ENCODE measurements around the gene DNAJB9.
A peak's percentile ranks its signal among the peaks of the same experiment; 100 is the strongest.

DNAJB9 gene

DNA sequence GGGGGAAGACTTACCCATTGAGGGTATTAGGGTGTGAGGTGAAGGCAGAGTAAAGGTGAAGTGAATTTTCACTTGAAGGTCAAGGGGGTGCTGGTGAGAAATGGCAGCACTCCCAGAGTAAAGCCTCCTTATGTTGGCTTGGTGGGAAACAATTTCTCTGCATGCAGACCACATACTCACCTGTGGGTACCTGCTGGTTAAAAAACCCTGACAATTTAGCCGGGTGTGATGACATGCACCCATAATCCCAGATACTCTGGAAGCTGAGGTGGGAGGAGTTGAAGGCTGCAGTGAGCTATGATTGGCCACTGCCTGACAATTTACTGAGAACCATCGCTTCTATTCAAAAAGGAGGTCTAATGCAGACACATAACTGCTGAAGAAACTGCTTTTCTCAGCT lies 5.5 kb downstream of the DNAJB9 start:
- no peak for ATAC-seq (replicated peaks; ENCODE audit: extremely low read depth, poor library complexity, severe bottlenecking)
- peaks cover 40% of the 10 kb centered on the region for H3K4me1 Mint-ChIP-seq
- H3K27ac Mint-ChIP-seq (ENCODE audit: low read depth) = peak overlapping the region; percentile 60
- DNase-seq (ENCODE audit: low spot score in 2 of 2) = no peak
- H3K27me3 Mint-ChIP-seq = no peaks in the 10 kb centered on the region
- no peaks in the 10 kb centered on the region for H3K9me3 Mint-ChIP-seq
- H3K4me3 Mint-ChIP-seq = no peak overlapping the region
- H3K36me3 Mint-ChIP-seq (ENCODE audit: insufficient read depth) = peaks cover 37% of the 10 kb centered on the region

DNA sequence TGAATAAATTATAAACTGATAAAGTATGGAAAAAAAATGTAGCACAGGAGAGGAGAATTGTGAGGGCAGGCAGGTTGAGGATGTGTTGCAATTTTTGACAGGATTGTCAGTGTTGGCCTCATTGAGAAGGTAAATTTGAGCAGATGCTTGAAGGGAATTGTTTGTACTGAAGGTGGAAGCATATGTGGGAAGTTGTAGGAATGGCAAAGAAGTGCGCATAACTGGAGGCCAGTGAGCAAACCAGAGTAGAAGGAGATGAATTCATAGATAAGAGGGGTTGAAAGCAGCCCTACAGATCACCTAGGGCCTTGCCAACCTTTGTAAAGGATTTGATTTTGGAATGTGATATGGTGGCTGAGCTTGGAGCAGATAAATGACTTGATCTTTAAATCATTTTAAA lies 6.4 kb downstream of the DNAJB9 start:
- Mint-ChIP-seq H3K9me3 (no peaks in the 10 kb centered on the region), H3K27me3 (no peaks in the 10 kb centered on the region), H3K36me3 (ENCODE audit: insufficient read depth) (peaks cover 32% of the 10 kb centered on the region), H3K4me1 (peaks cover 30% of the 10 kb centered on the region), H3K27ac (ENCODE audit: low read depth) (peak overlapping the region; percentile 25), H3K4me3 (no peak overlapping the region)
- DNase-seq (ENCODE audit: low spot score in 2 of 2) (no peak), ATAC-seq (replicated peaks; ENCODE audit: extremely low read depth, poor library complexity, severe bottlenecking) (no peak)

DNA sequence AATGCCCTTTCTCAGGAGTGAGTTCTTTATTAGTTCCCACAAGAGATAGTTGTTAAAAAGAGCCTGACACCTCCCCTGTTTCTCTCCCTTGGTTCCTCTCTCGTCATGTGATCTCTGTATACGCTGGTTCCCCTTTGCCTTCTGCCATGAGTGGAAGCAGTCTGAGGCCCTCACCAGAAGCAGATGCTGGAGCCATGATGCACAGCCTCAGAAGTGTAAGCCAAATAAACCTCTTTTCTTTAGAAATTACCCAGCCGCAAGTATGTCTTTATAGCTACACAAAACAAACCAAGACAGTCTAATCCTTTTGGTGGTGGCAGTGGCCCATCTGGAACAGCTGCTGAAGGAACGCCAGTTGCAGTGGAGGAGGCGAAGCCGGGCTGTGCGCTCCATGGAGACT lies 9.3 kb downstream of the DNAJB9 start:
- no peak overlapping the region for H3K27ac Mint-ChIP-seq (ENCODE audit: low read depth)
- H3K27me3 Mint-ChIP-seq = no peaks in the 10 kb centered on the region
- H3K9me3 Mint-ChIP-seq = no peaks in the 10 kb centered on the region
- peaks cover 17% of the 10 kb centered on the region for H3K4me1 Mint-ChIP-seq
- DNase-seq (ENCODE audit: low spot score in 2 of 2) = no peak
- peaks cover 13% of the 10 kb centered on the region for H3K36me3 Mint-ChIP-seq (ENCODE audit: insufficient read depth)
- ATAC-seq (replicated peaks; ENCODE audit: extremely low read depth, poor library complexity, severe bottlenecking) = no peak
- H3K4me3 Mint-ChIP-seq = no peak overlapping the region

GRCh38 chr7:108580298-108580697 lies 10.6 kb downstream of the DNAJB9 start:
- DNase-seq (ENCODE audit: low spot score in 2 of 2) (no peak), ATAC-seq (replicated peaks; ENCODE audit: extremely low read depth, poor library complexity, severe bottlenecking) (no peak)
- Mint-ChIP-seq H3K4me1 (peaks cover 13% of the 10 kb centered on the region), H3K27me3 (no peaks in the 10 kb centered on the region), H3K27ac (ENCODE audit: low read depth) (no peak overlapping the region), H3K4me3 (no peak overlapping the region), H3K9me3 (no peaks in the 10 kb centered on the region), H3K36me3 (ENCODE audit: insufficient read depth) (peaks cover 4% of the 10 kb centered on the region)

DNA sequence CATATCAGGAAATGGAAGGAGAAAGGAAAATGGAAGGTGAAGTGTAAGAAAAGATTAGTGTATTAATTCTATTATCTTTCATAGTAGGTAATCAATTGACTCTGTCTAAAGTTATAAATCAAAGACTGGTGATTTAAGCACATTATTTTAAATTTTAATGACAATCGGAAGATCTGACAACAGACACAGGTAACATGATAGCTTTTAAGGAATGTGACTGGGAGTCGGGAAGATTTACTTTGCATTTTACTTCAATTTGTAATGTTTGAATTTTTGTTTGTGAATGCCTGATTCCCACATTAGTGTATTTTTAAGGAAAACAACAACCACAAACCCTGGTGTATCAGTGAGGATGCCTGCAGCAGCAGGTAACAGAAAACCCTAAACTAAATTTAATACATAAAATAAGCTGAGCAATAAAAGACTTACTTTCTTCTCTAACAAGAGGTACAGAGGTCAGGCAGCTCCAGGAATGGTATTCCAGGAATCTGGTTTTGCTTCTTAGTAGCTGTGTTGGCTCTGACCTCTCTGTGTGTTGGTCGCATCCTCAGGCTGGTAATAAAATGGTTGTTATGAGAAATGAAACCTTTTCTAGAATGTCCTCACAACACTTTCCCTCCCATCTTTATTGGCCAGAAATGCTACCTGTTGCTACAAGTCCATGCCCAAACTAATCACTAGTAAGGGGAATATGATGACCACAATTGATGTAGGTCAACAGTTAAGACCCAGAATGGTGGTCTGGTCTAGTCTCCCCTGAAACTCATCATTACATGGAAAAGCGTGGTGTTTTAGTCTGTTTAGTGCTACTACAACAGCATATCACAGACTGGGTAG lies 12.2 kb downstream of the DNAJB9 start:
- H3K27ac Mint-ChIP-seq (ENCODE audit: low read depth) = no peak overlapping the region
- DNase-seq (ENCODE audit: low spot score in 2 of 2) (no peak), ATAC-seq (replicated peaks; ENCODE audit: extremely low read depth, poor library complexity, severe bottlenecking) (no peak)
- H3K27me3 Mint-ChIP-seq = no peaks in the 10 kb centered on the region
- peaks cover 2% of the 10 kb centered on the region for H3K36me3 Mint-ChIP-seq (ENCODE audit: insufficient read depth)
- H3K9me3 Mint-ChIP-seq = no peaks in the 10 kb centered on the region
- H3K4me3 Mint-ChIP-seq = no peak overlapping the region
- peaks cover 1% of the 10 kb centered on the region for H3K4me1 Mint-ChIP-seq

GRCh38 chr7:108584211-108584610 lies 14.5 kb downstream of the DNAJB9 start:
- no peak for ATAC-seq (replicated peaks; ENCODE audit: extremely low read depth, poor library complexity, severe bottlenecking)
- Mint-ChIP-seq H3K4me3 (no peak overlapping the region), H3K9me3 (no peaks in the 10 kb centered on the region)

DNA sequence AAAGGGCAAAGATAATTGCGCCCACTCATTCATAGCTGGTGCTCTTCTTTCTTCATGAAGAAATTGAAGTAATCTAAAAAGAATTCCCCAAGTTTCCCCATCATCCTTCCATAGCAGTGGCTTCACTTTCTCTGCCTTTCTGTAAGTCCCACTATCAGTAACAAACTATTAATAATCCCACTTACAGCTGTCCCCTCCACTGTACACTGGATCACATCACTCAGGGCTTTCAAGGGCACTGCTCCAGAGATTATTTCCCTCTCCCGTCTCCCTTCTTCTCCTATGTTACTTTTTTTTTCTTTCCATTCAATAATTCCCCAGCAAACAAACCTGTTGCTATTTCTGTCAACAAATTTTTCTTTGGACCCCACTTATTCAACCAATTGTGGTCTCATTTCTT lies 16.2 kb downstream of the DNAJB9 start:
- no peak for DNase-seq (ENCODE audit: low spot score in 2 of 2)
- no peak overlapping the region for H3K27ac Mint-ChIP-seq (ENCODE audit: low read depth)

More at GRCh38 chr7:108584211-108584610, 14.5 kb downstream of the DNAJB9 start:
- no peaks in the 10 kb centered on the region for H3K27me3 Mint-ChIP-seq
- H3K27ac Mint-ChIP-seq (ENCODE audit: low read depth) = no peak overlapping the region
- no peak for DNase-seq (ENCODE audit: low spot score in 2 of 2)
- no peaks in the 10 kb centered on the region for H3K36me3 Mint-ChIP-seq (ENCODE audit: insufficient read depth)
- H3K4me1 Mint-ChIP-seq = no peaks in the 10 kb centered on the region

GRCh38 chr7:108586274-108586710 lies 16.6 kb downstream of the DNAJB9 start:
- Mint-ChIP-seq H3K9me3 (no peaks in the 10 kb centered on the region), H3K4me1 (no peaks in the 10 kb centered on the region), H3K4me3 (no peak overlapping the region), H3K36me3 (ENCODE audit: insufficient read depth) (no peaks in the 10 kb centered on the region), H3K27ac (ENCODE audit: low read depth) (no peak overlapping the region), H3K27me3 (no peaks in the 10 kb centered on the region)
- no peak for DNase-seq (ENCODE audit: low spot score in 2 of 2)
- no peak for ATAC-seq (replicated peaks; ENCODE audit: extremely low read depth, poor library complexity, severe bottlenecking)

More for the DNA sequence above, 16.2 kb downstream of the DNAJB9 start:
- H3K4me1 Mint-ChIP-seq = no peaks in the 10 kb centered on the region
- H3K27me3 Mint-ChIP-seq = no peaks in the 10 kb centered on the region
- no peak for ATAC-seq (replicated peaks; ENCODE audit: extremely low read depth, poor library complexity, severe bottlenecking)
- no peak overlapping the region for H3K4me3 Mint-ChIP-seq
- no peaks in the 10 kb centered on the region for H3K36me3 Mint-ChIP-seq (ENCODE audit: insufficient read depth)
- H3K9me3 Mint-ChIP-seq = no peaks in the 10 kb centered on the region

GRCh38 chr7:108589199-108589598 lies 19.5 kb downstream of the DNAJB9 start:
- Mint-ChIP-seq H3K36me3 (ENCODE audit: insufficient read depth) (no peaks in the 10 kb centered on the region), H3K4me1 (no peaks in the 10 kb centered on the region), H3K4me3 (no peak overlapping the region), H3K27me3 (no peaks in the 10 kb centered on the region), H3K27ac (ENCODE audit: low read depth) (no peak overlapping the region), H3K9me3 (no peaks in the 10 kb centered on the region)
- no peak for DNase-seq (ENCODE audit: low spot score in 2 of 2)
- ATAC-seq (replicated peaks; ENCODE audit: extremely low read depth, poor library complexity, severe bottlenecking) = no peak

DNA sequence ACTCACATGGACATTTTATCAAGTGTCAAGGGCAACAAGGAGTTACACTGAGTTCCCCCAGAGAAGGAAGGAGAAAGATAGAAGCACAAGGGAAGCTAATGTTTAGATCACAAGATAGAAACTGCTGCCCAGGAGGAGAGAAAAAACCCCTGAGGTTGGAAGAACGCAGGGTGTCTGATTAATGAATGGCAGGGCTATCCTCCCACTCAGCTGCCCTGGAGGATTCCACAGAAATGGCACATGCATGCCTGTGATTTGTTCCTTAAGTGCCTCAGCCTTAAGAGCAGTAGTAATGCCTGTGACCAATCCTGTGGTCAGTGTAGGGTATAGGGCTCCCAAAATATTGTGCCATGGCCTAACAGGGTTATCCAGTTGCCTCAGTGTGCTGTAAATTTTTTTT lies 20.2 kb downstream of the DNAJB9 start:
- no peaks in the 10 kb centered on the region for H3K36me3 Mint-ChIP-seq (ENCODE audit: insufficient read depth)
- no peak overlapping the region for H3K4me3 Mint-ChIP-seq
- no peak for ATAC-seq (replicated peaks; ENCODE audit: extremely low read depth, poor library complexity, severe bottlenecking)
- no peak overlapping the region for H3K27ac Mint-ChIP-seq (ENCODE audit: low read depth)
- no peaks in the 10 kb centered on the region for H3K9me3 Mint-ChIP-seq
- H3K27me3 Mint-ChIP-seq = no peaks in the 10 kb centered on the region
- no peaks in the 10 kb centered on the region for H3K4me1 Mint-ChIP-seq
- no peak for DNase-seq (ENCODE audit: low spot score in 2 of 2)

DNA sequence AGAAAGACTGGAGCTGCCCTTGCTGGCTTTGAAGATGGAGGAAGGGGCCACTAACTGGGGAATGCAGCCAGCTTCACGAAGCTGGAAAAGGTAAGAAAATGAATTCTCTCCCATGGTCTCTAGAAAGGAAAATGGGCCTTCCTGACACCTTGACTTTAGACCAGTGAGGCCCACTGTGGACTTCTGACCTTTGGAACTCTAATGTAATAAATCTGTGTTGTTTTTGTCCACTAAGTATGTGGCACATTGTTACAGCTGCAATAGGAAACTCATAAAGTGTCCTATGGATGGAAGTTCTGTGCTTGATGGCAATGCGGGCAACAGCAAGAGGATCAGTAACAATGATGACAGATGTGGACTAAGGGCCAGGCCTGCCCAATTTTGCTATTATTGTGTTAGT lies 20.9 kb downstream of the DNAJB9 start:
- H3K9me3 Mint-ChIP-seq = no peaks in the 10 kb centered on the region

DNA sequence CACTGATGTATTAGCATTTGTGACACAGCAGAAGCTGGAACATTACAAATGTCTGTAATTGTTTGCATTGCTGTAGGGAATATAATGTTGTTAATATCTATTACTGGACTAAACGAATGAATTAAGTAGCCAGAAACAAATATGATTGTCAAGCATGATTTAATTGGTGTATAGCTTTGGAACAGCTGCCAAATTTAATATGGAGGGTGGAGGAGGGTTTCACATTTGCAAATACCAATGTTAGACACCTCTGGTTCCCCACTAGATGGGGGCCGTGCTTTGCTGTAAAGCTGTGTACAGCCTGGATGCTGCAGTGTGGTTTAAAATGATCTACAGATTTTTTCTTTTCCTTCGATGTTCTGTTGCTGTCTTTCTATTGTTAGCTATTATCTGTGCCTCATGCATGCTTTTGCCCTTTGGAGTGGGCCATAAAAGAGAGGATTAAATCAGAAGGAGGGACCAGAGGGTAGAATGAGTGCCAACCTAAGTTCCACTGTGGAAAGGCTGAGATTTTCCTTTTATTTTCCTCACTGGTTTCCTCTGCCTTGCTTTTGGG lies 23.1 kb downstream of the DNAJB9 start:
- H3K27me3 Mint-ChIP-seq = peaks cover 4% of the 10 kb centered on the region
- DNase-seq (ENCODE audit: low spot score in 2 of 2) (no peak), ATAC-seq (replicated peaks; ENCODE audit: extremely low read depth, poor library complexity, severe bottlenecking) (no peak)
- H3K4me3 Mint-ChIP-seq = no peak overlapping the region
- H3K4me1 Mint-ChIP-seq = no peaks in the 10 kb centered on the region
- H3K9me3 Mint-ChIP-seq = no peaks in the 10 kb centered on the region
- H3K27ac Mint-ChIP-seq (ENCODE audit: low read depth) = no peak overlapping the region
- no peaks in the 10 kb centered on the region for H3K36me3 Mint-ChIP-seq (ENCODE audit: insufficient read depth)

More for the DNA sequence above, 20.9 kb downstream of the DNAJB9 start:
- DNase-seq (ENCODE audit: low spot score in 2 of 2) (no peak), ATAC-seq (replicated peaks; ENCODE audit: extremely low read depth, poor library complexity, severe bottlenecking) (no peak)
- no peaks in the 10 kb centered on the region for H3K36me3 Mint-ChIP-seq (ENCODE audit: insufficient read depth)
- H3K27me3 Mint-ChIP-seq = no peaks in the 10 kb centered on the region
- no peaks in the 10 kb centered on the region for H3K4me1 Mint-ChIP-seq
- no peak overlapping the region for H3K4me3 Mint-ChIP-seq
- no peak overlapping the region for H3K27ac Mint-ChIP-seq (ENCODE audit: low read depth)

GRCh38 chr7:108596560-108596959 lies 26.9 kb downstream of the DNAJB9 start:
- Mint-ChIP-seq H3K27me3 (peaks cover 33% of the 10 kb centered on the region), H3K9me3 (no peaks in the 10 kb centered on the region), H3K27ac (ENCODE audit: low read depth) (no peak overlapping the region), H3K4me1 (no peaks in the 10 kb centered on the region), H3K36me3 (ENCODE audit: insufficient read depth) (no peaks in the 10 kb centered on the region), H3K4me3 (no peak overlapping the region)
- DNase-seq (ENCODE audit: low spot score in 2 of 2) (no peak), ATAC-seq (replicated peaks; ENCODE audit: extremely low read depth, poor library complexity, severe bottlenecking) (no peak)

Data from central memory CD8-positive, alpha-beta T cell (primary cell).